Mononuclear cell (primary cell): ENCODE results near the gene SNTB2. TPM values are rescaled to one million over a fixed set of nuclear protein-coding genes. Genes with fewer than 3 reads are reported as not detected.

Experiments
- H3K27me3 ChIP-seq: 2 replicates; pipeline ENCODE4 v1.6.0; 2011; ENCODE audit warnings: low read length, control low read depth; ENCODE audit not compliant: insufficient read depth
- H3K4me1 ChIP-seq: 2 replicates; pipeline ENCODE4 v1.5.1; 2011; ENCODE audit warnings: mild to moderate bottlenecking, low read length, control low read depth; ENCODE audit not compliant: insufficient read depth
- H3K4me3 ChIP-seq: 2 replicates; pipeline ENCODE4 v1.5.1; 2011; ENCODE audit warnings: mild to moderate bottlenecking, low read length, moderate library complexity
- H3K9me3 ChIP-seq: 2 replicates; pipeline ENCODE4 v1.5.1; 2011; ENCODE audit warnings: low read depth, mild to moderate bottlenecking, control low read depth, low read length
- total RNA-seq: library from RNA; depleted of rRNA; stranded (reverse); fragments of >200 nt; gene quantifications from one replicate; pipeline ENCODE4 v1.2.3, GENCODE V29; 2012

The SNTB2 gene
- total RNA-seq, 1 donor, result 4.4 TPM

DNA sequence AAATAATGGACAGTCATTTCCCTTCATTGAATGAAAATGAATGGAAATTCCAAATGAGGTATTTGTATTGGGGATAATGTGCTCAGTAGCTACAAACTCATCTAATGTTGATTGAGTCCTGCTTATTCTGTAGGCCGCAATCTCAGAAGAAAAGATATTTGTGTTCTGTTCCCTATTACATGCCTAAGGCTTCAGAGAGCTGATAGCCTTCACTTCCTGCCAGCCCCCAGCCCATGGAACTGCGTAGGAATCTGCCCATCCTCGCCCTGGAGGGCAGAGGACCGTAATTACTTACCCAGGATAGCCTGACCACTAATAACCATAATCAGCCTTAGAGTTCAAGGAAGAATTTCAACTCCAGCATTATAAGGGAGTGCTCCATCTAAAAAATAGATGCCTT, 17.9 kb upstream of the SNTB2 start:
- Histone ChIP-seq H3K27me3 (no peaks in the 10 kb centered on the region), H3K4me1 (peaks cover 33% of the 10 kb centered on the region), H3K4me3 (no peak overlapping the region), H3K9me3 (no peaks in the 10 kb centered on the region)

DNA sequence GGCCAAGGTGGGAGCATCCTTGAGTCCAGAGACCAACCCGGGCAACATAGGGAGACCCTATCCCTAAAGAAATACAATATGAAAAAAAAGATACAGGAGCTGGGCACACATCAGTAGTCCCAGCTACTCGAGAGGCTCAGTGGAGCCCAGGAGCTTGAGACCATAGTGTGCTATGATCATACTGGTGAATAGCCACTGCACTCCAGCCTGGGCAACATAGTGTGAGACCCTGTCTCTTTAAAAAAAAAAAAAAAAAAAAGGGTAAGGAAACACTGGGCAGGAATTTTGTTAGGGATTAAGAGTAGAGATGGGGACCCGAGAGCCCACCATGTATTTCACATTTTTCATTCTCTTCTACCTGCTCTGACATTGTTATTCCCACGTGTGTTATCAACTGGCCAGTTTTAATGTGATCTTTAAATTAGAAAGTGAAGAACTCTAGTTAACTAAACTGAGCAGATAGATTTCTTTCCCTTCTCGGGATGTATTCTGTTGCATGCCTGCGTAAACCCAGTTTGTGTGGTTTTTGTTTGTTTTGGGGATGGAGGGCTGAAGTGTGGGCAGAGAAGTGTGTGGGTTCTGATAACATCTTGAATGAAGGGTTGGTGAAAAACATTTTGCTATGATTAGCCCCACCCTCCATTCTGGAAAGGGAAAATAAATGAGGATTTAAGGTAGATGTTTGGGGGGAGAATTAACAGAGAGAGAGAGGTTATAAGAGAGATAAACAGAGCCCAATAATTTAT, 17.2 kb upstream of the SNTB2 start:
- Histone ChIP-seq H3K27me3 (no peaks in the 10 kb centered on the region), H3K9me3 (no peaks in the 10 kb centered on the region), H3K4me1 (peaks cover 34% of the 10 kb centered on the region), H3K4me3 (no peak overlapping the region)

DNA sequence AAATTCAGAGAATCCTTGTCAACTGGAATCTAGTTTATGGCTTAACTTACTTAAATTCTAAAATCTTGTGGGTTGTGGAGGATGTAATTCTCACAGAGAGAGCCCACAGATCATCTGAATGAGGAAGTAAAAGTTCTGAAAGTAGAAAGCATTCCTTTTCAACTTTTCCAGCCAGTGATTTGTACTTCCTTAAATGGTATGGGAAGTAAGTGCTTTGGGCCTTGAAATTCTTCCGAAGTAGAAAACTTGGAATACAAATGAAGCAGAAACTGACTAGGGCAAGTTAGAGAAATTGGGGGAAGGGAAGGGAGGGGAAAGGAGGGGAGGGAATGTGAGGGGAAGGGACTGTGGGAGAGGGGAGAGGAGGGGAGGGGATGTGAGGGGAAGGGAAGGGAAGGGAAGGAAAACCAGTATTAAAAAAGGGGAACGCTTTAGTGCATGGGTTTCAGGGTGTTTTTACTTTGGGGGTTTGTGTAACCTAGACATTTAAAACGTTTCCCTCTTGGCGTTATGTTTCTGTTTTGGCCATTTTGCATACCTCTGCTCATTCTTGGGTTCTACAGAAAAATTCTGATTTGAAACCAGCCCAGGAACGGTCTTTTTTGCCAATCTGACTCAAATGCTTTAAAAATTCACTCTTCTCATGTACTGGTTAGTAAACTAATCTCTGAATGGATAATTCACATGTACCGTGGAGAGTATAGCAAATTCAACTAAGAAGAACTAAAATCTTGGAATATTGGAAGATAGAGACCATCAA, 15.5 kb upstream of the SNTB2 start:
- peaks cover 26% of the 10 kb centered on the region for H3K4me1 ChIP-seq
- no peaks in the 10 kb centered on the region for H3K9me3 ChIP-seq
- no peak overlapping the region for H3K4me3 ChIP-seq
- no peaks in the 10 kb centered on the region for H3K27me3 ChIP-seq

DNA sequence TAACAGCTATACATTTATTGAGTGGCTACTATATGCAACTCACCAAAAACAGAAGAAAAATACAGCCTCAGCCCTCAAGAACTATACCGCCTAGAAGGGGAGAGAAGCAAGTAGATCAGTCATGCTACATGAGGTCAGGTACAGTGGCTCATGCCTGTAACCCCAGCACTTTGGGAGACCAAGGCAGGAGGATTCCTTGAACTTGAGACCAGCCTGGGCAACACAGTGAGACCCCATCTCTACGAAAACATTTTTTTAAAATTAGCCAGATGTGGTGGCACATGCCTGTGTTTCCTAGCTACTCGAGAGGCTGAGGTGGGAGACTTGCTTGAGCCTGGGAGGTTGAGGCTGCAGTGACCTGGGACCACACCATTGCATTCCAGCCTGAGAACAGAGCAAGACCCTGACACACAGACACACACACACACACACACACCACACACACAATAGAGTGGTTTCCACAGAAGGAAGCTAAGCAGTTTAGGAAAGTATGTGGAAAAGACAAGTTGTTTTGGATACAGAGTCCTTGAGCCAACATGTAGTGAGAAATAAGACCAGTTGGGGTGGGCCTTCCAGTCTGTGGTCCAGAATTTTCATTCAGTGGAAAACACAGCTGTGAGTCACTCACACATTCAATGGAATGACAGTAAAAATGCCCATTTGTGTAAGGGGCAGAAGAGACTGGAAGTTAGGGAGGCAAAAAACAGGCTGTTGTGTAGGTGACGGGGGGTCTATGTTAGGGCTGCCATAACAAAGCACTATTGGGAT, 10.7 kb upstream of the SNTB2 start:
- Histone ChIP-seq H3K27me3 (no peaks in the 10 kb centered on the region), H3K4me1 (peaks cover 28% of the 10 kb centered on the region), H3K4me3 (no peak overlapping the region), H3K9me3 (no peaks in the 10 kb centered on the region)

DNA sequence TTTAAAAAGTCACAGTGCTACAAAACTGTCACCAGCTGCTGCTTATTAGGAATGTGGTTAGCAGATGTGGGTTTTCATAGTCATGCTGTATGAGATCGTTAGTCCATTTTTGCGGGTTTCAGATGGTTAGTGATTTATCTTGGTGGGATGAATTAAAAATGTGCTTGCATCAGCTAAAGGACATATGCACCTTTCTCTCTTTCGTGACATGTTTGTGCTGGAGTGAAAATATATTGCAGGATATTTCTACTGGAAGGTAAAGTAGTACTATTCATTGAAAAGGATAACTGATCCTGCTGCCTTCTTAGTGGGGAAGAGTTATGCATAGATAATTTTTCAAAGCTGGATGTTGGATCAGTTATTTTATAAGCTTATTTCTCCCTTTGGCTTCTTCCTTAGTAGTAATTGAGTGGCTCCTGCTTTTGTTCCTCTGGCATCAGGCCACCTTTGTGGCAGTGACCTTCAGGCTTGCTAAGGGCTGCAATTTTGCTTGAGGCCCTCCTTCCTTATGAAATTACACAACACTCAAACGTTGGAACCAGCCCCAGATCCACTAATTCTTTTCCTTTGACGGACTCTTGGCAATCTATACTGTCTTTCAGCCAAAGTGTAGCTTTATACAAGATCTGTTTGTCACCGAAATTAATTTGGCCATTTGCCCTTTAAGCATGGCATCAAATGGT, 7.5 kb upstream of the SNTB2 start:
- Histone ChIP-seq H3K9me3 (no peaks in the 10 kb centered on the region), H3K27me3 (no peaks in the 10 kb centered on the region), H3K4me1 (peaks cover 7% of the 10 kb centered on the region), H3K4me3 (no peak overlapping the region)

DNA sequence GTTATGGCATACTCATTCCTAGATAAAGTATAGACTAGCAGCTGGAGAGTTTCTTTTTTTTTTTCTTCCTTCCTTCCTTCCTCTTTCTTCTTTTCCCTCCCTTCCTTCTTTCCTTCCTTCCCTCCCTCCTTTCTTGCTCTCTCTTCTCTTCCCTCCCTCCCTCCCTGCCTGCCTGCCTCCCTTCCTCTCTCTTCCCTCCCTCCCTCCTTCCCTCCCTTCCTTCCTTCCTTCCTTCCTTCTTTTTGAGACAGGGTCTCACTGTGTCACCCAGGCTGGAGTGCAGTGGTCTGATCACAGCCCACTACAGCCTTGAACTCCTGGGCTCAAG, 7.0 kb upstream of the SNTB2 start:
- no peaks in the 10 kb centered on the region for H3K9me3 ChIP-seq
- no peak overlapping the region for H3K4me3 ChIP-seq
- H3K4me1 ChIP-seq, result peaks cover 9% of the 10 kb centered on the region
- H3K27me3 ChIP-seq, result no peaks in the 10 kb centered on the region

DNA sequence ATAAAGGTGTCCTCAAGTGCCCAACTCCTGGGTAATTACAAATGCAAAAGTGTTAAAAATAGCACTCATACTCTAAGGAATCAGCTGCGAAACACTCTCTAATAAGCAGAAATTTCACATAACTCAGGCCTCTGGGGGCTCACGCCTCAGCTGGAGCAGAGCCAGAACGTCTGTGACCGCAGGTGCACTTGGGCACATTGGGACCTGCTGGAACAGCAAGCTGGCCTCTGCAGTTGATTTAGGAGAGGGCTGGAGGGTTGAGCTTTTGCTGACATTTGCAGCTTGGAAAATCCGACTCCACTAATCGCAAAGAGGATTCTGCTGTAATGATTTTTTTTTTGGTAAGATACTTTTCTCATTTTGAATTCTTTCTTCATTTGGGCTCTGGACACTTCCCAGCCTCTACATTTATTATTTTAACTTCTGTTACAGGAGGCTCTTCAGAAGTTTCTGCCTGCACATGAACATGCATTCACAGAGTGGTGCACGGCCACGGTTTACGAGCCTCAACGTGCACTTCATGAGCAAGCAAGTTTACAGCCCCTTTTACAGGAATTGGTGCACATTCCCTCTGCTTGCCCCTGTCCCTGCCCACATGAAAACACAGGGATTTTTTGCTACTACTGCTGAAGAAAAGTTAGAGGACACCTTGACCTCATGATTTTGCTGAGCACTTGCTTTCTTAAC, 4.1 kb upstream of the SNTB2 start:
- Histone ChIP-seq H3K9me3 (no peaks in the 10 kb centered on the region), H3K4me1 (peaks cover 28% of the 10 kb centered on the region), H3K27me3 (no peaks in the 10 kb centered on the region), H3K4me3 (no peak overlapping the region)

DNA sequence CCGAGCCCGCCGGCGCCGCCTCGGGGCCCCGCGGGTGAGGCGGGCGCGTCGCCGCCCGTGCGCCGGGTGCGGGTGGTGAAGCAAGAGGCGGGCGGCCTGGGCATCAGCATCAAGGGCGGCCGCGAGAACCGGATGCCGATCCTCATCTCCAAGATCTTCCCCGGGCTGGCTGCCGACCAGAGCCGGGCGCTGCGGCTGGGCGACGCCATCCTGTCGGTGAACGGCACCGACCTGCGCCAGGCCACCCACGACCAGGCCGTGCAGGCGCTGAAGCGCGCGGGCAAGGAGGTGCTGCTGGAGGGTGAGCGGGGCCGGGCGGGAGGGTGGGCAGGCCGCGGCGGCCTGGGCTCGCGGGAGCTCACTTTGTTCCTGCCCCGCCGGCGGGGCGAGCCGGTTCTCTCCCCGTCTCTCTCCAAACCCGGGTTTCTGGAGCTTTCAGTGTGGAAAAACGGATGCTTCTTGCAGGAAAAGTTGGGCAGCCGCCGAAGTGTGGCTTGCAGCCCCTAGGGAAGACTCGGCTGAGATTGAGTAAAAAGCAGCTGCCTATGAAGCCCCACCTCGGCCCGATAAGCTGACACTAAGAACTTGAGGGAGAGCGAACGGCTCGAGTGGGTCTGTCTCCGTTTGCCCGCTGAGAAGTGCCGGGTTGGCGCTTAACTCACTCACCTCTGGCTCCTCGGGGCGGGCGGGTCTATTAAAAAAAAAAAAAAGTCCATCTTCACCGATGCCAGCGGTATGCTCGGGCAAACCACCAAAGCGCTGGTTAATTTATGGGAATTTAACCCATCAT, 677 bp downstream of the SNTB2 start:
- peaks cover 51% of the 10 kb centered on the region for H3K4me1 ChIP-seq

DNA sequence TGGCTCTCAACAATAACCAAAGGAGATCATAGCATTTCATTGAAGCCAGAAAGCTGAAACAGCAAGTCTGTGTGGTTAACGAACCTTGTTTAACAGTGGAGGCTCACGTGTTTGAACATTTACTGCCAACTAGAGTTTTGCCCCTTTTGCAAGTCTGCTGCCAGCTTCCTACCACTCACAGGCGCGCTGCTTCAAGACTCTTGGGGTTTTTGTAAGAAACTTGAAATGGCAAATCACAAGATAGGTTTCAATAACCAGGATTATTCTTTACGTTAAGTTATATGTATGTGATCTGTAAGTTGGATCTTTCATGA, 1.2 kb downstream of the SNTB2 start:
- H3K4me1 ChIP-seq, result peaks cover 51% of the 10 kb centered on the region
- H3K27me3 ChIP-seq, result peaks cover 8% of the 10 kb centered on the region
- peak overlapping the region; percentile 71 for H3K4me3 ChIP-seq
- no peaks in the 10 kb centered on the region for H3K9me3 ChIP-seq

More for the DNA sequence above, 677 bp downstream of the SNTB2 start:
- Histone ChIP-seq H3K27me3 (peaks cover 8% of the 10 kb centered on the region), H3K4me3 (peak overlapping the region; percentile 71), H3K9me3 (no peaks in the 10 kb centered on the region)

DNA sequence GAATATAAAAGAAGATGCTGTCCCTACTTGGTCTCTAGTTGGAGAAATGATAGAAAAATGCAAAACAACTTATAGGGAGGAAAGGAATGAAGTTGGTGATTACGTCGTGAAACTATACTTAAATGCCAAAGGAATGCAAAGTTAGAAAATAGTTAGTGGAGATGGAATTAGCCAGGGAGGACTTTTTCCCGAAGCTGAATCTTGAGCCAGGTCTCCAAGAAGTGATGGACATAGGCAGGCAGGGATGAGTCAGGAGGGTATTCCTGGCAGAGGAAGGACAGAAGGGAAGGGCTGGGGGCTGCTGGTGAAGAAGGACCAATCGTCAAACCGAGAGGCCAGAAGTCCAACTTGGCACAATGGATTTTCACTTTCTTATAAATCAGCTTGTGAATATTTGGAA, 1.8 kb downstream of the SNTB2 start:
- H3K4me3 ChIP-seq, result no peak overlapping the region

DNA sequence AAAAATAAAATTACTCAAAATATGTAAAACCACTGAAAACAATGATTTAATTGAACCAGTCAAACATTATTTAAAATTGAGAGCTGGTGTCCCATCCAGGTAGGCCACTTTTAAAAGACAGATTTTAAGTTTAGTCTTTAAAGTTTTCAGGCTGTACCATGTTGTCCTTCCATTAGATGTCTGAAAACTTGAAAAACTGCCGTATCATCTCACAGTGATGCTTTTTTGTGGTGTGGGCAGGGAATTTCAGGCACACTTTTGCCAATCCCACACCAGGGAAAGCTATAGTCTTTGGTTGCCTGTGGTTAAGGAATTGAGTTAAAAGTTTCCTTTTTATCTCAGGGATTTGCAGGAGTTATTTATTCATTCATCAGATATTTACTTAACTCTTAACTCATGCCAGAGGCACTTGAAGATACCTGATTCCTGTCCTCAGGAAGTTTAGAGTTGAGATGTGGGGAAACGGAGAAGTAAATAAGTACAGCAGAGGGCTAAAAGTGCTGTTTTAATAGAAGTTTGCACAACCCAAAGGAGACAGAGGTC, 3.2 kb downstream of the SNTB2 start:
- Histone ChIP-seq H3K4me3 (no peak overlapping the region), H3K4me1 (peaks cover 47% of the 10 kb centered on the region), H3K27me3 (peaks cover 8% of the 10 kb centered on the region), H3K9me3 (no peaks in the 10 kb centered on the region)

More for the DNA sequence above, 1.8 kb downstream of the SNTB2 start:
- Histone ChIP-seq H3K4me1 (peaks cover 51% of the 10 kb centered on the region), H3K27me3 (peaks cover 8% of the 10 kb centered on the region), H3K9me3 (no peaks in the 10 kb centered on the region)

DNA sequence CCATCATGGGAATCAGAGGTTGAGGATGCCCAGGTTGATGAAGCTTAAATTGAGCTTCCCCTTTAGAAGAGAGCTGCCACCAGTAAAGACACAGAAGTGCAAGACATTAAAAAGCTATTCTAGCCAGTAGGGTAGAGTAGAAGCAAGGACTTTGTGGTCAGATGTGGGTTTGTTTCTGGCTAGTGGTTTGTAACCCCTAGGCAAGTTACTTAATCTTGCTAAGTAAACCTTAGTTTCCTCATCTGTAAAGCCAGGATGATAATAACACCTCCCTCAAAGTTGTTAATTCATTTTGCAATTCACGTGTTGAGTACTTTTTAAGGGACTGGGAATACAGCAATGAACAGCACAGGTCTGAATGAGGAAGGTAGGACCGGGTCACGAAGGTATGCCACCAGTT, 3.6 kb downstream of the SNTB2 start:
- Histone ChIP-seq H3K4me1 (peaks cover 43% of the 10 kb centered on the region), H3K4me3 (no peak overlapping the region), H3K9me3 (no peaks in the 10 kb centered on the region), H3K27me3 (peaks cover 8% of the 10 kb centered on the region)

DNA sequence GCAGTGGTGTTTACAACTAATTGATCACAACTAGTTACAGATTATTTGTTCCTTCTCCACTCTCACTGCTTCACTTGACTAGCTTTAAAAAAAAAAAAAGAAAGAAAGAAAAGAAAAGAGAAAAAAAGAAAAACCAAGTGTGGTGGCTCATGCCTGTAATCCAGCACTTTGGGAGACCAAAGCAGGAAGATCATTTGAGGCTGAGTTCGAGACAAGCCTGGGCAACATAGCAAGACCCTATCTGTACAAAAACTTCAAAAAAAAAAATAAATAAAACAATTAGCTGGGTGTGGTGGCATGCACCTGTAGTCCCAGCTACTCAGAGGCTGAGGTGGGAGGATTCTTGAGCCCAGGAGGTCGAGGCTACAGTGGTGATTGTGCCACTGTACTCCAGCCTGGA, 4.2 kb downstream of the SNTB2 start:
- H3K4me3 ChIP-seq, result no peak overlapping the region
- H3K9me3 ChIP-seq, result no peaks in the 10 kb centered on the region
- H3K4me1 ChIP-seq, result peaks cover 37% of the 10 kb centered on the region
- peaks cover 8% of the 10 kb centered on the region for H3K27me3 ChIP-seq

DNA sequence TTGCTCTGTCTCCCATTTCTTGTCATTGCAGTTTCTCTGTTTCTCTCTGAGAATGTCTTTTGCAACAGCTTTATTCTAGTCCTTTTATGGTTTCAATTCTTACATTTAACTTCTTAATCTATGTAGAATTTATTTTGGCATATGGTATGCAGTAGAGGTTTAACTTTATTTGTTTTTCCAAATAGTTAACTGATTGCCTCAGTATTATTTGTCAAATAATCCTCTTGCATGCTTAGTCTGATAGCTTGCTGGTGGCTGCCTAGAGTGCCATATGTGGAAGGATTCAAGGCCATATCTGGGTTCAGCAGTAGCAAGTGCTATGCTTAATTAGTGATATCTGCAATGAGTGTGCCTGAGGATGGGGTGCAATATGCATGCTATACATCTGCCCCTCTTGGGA, 6.9 kb downstream of the SNTB2 start:
- Histone ChIP-seq H3K4me3 (no peak overlapping the region), H3K9me3 (no peaks in the 10 kb centered on the region), H3K27me3 (peaks cover 3% of the 10 kb centered on the region), H3K4me1 (peaks cover 19% of the 10 kb centered on the region)
